ENCODE results near the gene SPART.
"Not testable (repeated sequence)": the region's sequence is repeated elsewhere in the genome, so short reads cannot be mapped to it uniquely, and the experiment has no call there.

Gene SPART

GRCh38 chr13:36354842-36355623, 8.8 kb upstream of the SPART start:
- DNase-seq: no peak

DNA sequence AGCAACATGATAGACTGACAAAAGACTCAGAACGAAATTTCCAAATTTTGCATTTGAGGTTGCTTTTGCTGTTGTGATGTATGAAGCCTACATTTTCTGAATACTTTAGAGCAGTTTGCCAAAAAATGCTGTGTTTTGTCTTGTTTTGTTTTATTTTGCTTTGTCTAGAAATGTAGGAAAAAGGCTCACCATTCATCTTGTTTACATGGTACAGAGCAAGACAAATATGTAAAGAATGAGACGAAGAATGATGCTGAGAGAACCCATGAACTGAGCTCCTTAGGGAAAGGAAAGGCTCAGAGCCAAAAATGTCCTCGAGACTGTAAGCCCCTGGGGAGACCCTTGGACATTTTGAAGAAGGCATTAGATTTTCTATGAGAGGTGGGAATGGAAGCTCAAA, 6.8 kb upstream of the SPART start:
- no peak for DNase-seq

GRCh38 chr13:36352350-36352749, 6.2 kb upstream of the SPART start:
- no peak for DNase-seq

DNA sequence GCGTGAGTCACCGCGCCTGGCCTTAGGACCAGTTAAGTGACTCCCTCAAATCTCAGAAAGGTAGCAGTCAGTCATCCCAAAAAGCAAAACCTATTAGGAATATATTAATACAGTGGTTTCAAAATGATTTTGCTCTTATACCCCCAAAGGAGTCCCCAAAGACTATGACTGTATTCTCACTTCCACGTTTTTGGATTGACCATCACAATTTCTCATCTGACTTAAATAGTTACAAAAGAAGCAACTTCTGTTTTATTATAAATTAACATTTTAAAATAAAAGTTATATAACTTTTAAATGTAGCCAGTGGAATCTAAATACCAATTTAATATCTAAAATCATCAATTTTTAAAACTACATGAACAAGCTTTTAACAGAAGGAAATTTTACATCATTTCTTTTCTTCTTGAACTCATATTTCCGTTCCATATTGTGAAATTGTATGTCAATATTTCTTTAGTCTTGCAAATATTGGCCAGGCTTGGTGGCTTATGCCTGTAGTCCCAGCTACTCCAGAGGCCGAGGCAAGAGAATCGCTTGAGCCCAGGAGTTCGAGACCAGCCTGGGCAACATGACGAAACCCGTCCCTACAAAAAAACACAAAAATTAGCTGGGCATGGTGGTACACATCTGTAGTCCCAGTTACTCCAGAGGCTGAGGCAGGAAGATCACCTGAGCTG, 1.5 kb upstream of the SPART start:
- no peak for DNase-seq

- DNase-seq: peak; percentile 49 to 78
These were observed 564 bp downstream of the SPART start for GRCh38 chr13:36345438-36346221.

GRCh38 chr13:36344886-36345437, 1.2 kb downstream of the SPART start:
- peak in 1 of 2 experiments; percentile 31 for DNase-seq

GRCh38 chr13:36344173-36344572, 2.0 kb downstream of the SPART start:
- DNase-seq: no peak

DNA sequence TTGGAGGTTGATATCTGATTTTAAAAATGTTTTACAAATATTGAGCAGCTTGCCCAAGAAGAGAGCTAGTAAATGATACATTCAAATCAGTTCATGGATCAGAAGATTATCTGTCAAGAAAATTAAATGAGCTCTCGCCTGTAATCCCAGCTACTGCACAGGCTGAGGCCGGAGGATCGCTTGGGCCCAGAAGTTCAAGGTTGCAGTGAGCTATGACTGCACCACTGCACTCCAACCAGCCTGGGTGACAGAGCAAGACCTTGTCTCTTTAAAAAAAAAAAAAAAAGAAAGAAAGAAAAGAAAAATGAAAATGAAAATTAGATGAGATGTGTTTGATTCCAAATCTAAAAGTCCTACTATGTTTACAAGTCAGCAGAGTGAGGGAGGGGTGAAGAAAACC, 2.4 kb downstream of the SPART start:
- no peak for DNase-seq

GRCh38 chr13:36342715-36343114, 3.5 kb downstream of the SPART start:
- DNase-seq: no peak

DNA sequence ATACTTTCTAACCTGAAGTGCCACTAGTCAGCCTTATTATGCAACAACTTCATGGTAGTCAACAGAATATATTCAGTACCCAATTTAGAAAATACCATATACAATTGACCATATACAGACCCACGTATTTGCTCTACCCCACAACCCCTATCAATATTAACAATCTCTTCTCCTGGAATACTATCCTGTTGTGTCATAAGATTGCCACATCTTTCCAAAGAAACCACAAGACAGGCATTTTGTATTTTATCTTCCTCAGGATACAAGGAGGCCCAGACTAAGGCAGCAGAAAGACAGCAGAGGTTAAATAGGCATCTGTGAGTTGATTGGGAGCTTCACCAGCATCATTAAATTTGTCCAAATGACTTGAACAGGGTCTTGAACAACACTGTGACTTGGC, 4.5 kb downstream of the SPART start:
- no peak for DNase-seq

DNA sequence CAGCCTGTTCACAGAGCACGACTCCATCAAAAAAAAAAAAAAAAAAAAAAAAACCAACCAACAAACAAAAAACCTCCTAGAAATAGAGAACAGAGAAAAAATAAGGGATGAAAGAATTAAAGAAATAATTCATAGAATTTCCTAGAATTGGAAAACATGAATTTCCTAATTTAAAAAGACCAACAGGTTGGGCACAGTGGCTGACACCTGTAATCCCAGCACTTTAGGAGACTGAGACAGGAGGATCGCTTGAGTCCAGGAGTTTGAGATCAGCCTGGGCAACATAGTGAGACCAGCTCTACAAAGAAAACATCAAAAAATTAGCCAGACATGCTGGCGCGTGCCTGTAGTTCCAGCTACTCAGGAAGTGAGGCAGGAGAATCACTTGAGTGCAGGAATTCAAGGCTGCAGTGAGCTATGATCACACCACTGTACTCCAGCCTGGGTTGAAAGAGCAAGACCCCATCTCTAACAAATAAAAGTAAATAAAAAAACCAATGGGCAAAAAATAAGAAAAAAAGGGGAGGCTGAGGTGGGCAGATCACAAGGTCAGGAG, 6.5 kb downstream of the SPART start:
- DNase-seq: no peak

DNA sequence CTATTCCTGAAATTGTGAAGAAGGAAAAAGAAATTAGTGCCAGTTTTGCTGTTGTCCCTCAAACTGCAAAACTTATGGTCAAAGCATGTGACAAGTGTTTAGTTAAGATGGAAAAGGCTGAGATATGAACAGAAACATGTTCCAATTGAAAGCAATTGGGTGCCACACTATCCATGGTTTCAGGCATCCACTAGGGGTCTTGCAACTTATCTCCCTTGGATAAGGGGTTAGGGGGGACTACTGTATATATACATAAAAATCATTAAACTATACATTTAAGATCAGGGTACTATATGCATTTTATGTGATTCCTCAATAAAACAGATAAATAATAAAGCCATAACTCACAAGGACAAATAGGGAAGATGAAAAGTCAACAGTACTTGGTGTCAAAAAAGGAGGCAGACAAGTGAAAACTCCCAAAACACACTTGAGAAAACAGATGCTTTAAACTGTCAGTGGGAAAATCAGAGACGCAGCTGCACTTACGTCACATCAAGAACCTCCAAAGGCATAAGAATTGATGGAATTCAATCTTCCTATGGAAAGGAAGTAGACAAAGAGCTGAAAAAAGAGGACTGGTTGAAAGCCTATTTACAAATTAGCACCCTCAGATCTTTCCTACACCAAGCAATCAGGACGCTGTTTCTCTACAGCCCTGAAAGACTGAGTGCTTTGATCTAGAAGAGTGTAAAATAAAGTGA, 8.1 kb downstream of the SPART start:
- no peak for DNase-seq

DNA sequence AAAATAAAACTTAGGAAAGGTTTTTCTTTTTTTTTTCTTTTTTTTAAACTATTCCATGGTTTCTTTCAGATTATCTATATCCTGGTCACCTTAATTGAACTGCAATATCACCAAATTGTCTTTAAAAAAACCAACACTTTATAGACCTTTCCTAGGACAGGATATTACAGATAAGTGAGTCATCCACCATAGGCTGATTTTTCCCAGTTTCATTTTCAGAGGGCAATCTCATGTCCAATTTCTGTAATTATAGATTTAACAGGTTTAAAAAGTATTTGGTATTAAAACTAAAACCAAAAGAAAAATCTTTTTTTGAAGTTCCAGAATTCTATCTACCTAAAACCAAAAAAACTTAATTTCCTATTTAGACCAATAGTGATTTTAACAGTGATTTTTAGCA, 13.2 kb downstream of the SPART start:
- DNase-seq: no peak

- not testable (repeated sequence) for DNase-seq
These were observed 13.9 kb downstream of the SPART start for GRCh38 chr13:36332255-36332654.

DNA sequence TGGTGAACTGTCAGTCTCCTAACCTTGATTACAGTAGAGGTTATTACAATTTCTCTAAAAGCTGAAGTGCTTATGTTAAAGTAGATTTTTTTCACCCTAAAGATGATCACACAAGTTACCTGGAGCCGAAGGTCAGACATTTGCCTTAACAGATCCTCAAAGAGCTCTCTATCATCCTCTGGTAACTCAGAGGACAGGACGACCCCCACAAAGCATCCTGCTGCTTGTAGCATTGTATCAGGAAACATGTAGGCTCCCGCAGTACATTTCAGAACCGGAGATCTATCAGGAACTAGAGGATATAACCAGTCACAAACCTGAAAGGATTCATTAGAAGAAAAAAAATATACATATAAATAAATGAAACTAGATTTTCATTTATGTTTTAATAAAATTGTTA, 14.9 kb downstream of the SPART start:
- DNase-seq: no peak

GRCh38 chr13:36329361-36329760, 16.8 kb downstream of the SPART start:
- no peak for DNase-seq

- no peak for DNase-seq
These were observed 17.4 kb downstream of the SPART start for GRCh38 chr13:36328821-36329220.

- no peak for DNase-seq
These were observed 20.3 kb downstream of the SPART start for GRCh38 chr13:36325912-36326311.

DNA sequence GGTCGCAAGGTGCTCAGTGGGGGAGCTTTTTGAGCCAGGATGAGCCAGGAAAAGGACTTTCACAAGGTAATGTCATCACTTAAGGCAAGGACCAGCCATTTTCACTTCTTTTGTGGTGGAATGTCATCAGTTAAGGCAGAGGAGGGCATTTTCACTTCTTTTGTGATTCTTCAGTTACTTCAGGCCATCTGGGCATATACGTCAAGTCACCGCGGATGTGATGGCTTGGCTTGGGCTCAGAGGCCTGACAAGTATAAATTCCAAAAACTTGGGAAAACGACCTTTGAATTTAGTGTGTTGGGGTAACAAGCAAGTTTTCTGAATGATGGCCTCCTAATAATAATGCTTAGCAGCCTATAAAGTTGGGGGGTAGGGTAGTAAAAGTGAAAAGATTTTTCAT, 21.3 kb downstream of the SPART start:
- DNase-seq: not testable (repeated sequence)

GRCh38 chr13:36323951-36324566, 22.1 kb downstream of the SPART start:
- no peak for DNase-seq

DNA sequence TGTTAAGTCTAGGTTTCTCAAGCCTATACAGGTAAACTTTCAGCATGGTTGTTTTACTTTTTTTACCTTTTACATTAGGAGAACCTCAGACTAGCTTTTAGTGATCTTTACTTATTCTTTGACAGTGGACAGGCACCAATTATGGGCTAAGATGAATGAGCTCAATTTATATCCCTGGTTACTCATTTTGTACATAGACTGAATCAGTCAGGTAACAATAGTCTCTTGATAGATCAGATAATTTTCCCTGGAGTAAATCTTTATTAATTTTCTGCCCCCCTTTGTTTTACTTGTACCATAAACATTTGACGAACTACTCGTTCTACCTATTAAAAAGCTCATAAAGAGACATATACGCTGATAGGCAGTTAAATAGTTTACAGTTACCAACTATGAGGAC, 22.8 kb downstream of the SPART start:
- DNase-seq: no peak

- DNase-seq: not testable (repeated sequence)
These were observed 26.4 kb downstream of the SPART start for GRCh38 chr13:36319793-36320192.
